HG03521 (cell line): ENCODE measurements around the gene ZCCHC8.
"Not testable (repeated sequence)": the region's sequence is repeated elsewhere in the genome, so short reads cannot be mapped to it uniquely, and the experiment has no call there.

Source experiments
- ATAC-seq: cut with Tn5 transposase; IDR thresholded peaks from one replicate; pipeline ENCODE4 v1.9.1; 2021; ENCODE audit warnings: mild to moderate bottlenecking, moderate library complexity; ENCODE audit not compliant: unreplicated experiment

Gene ZCCHC8

GRCh38 chr12:122513028-122513427 is 12.3 kb upstream of the ZCCHC8 start:
- not testable (repeated sequence) for ATAC-seq

GRCh38 chr12:122508163-122508562 is 7.4 kb upstream of the ZCCHC8 start:
- ATAC-seq = no peak

- ATAC-seq = no peak
These were observed 5.7 kb upstream of the ZCCHC8 start for GRCh38 chr12:122506393-122506938.

GRCh38 chr12:122505419-122506051 is 4.8 kb upstream of the ZCCHC8 start:
- no peak for ATAC-seq

- no peak for ATAC-seq
These were observed 3.3 kb upstream of the ZCCHC8 start for GRCh38 chr12:122503783-122504590.

GRCh38 chr12:122503147-122503751 is 2.5 kb upstream of the ZCCHC8 start:
- no peak for ATAC-seq

- no peak for ATAC-seq
These were observed 807 bp upstream of the ZCCHC8 start for GRCh38 chr12:122501489-122501989.

GRCh38 chr12:122499991-122500684 is 594 bp downstream of the ZCCHC8 start:
- ATAC-seq = no peak

GRCh38 chr12:122495258-122495657 is 5.5 kb downstream of the ZCCHC8 start:
- no peak for ATAC-seq

- not testable (repeated sequence) for ATAC-seq
These were observed 7.5 kb downstream of the ZCCHC8 start for GRCh38 chr12:122493222-122493621.

- no peak for ATAC-seq
These were observed 8.7 kb downstream of the ZCCHC8 start for GRCh38 chr12:122491991-122492390.

GRCh38 chr12:122489038-122489437 is 11.7 kb downstream of the ZCCHC8 start:
- no peak for ATAC-seq

GRCh38 chr12:122487807-122488206 is 12.9 kb downstream of the ZCCHC8 start:
- not testable (repeated sequence) for ATAC-seq

- ATAC-seq = no peak
These were observed 13.8 kb downstream of the ZCCHC8 start for GRCh38 chr12:122486805-122487426.

- not testable (repeated sequence) for ATAC-seq
These were observed 14.4 kb downstream of the ZCCHC8 start for GRCh38 chr12:122486360-122486759.

- ATAC-seq = not testable (repeated sequence)
These were observed 16.3 kb downstream of the ZCCHC8 start for GRCh38 chr12:122484385-122484784.

GRCh38 chr12:122483969-122484368 is 16.8 kb downstream of the ZCCHC8 start:
- no peak for ATAC-seq

GRCh38 chr12:122481861-122482260 is 18.9 kb downstream of the ZCCHC8 start:
- ATAC-seq = no peak

- ATAC-seq = no peak
These were observed 20.0 kb downstream of the ZCCHC8 start for GRCh38 chr12:122480753-122481152.

GRCh38 chr12:122474324-122474716 is 26.4 kb downstream of the ZCCHC8 start:
- ATAC-seq = no peak
